ENCODE results near the gene PSG2.
"Not testable (repeated sequence)": the region's sequence is repeated elsewhere in the genome, so short reads cannot be mapped to it uniquely, and the experiment has no call there.

Gene PSG2

DNA sequence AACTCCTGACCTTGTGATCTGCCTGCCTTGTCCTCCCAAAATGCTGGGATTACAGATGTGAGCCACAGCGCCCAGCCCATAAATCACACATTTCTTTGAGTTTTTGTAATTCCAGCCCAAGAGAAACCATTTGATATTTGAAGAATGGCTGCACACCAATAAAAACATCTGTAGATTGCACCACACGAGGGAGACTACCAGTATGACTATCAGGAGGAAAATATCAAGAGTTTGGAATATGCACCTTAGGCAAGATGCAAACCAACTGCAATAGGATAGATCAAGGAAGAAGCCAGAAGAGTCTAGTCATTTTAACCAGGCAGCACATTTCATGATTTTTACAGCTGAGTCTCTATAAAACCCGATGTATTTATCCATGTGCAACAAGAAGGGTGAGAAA, 20.1 kb downstream of the PSG2 start:
- not testable (repeated sequence) for DNase-seq

DNA sequence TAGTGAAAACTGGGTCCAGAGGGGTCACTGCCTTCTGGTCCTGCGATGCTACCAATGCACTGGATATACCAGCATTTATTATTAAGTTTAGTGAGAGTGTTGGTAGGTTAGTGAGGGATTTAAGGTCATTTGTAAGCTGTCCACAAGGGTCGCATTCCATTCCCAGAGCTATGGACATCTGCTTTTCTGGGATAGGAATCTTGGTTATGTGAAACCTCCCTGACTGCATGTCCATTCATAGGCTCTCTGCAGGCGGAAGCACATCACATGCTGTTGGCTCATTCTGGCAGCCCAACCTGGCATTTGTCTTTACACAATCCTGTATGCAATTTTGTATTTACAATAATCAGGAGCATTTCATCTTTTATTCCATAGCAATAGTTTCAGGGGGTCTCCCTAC, 21.2 kb downstream of the PSG2 start:
- DNase-seq: not testable (repeated sequence)

DNA sequence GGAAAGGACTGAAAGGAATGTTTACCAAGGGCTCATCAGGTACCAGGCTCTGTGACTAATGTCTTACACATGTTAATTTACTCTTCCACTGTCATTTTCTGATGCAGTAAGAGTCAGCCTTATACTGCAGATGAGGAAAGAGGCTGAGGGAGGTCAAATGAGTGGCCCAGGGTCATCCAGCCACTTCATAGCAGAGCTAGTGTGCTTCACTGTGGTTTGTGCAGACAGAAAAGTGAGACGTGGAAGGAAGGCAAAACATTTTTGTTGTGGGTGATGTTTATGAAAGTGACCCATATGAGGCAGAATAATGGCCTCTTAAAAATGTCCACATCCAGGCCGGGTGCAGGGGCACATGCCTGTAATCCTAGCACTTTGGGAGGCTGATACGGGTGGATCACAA, 22.2 kb downstream of the PSG2 start:
- not testable (repeated sequence) for DNase-seq

DNA sequence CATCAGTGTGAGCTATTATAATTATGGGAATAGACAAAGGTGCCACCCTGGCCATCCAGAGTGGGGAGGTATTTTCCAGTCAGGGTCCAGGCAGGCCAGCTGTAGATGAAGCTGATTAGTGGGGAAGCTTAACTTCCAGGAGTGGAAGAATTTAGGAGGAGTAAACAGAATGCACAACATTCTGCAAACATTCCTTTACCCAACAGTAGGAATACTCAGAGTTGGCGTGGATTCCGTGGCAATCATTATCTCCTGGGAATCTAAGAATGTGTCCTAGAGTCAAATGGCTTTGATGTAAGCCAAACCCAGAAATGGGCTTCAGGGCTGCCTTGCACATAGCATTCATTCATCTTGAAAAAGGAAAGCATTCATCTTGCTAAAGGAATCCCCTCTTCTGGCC, 23.0 kb downstream of the PSG2 start:
- DNase-seq: not testable (repeated sequence)

DNA sequence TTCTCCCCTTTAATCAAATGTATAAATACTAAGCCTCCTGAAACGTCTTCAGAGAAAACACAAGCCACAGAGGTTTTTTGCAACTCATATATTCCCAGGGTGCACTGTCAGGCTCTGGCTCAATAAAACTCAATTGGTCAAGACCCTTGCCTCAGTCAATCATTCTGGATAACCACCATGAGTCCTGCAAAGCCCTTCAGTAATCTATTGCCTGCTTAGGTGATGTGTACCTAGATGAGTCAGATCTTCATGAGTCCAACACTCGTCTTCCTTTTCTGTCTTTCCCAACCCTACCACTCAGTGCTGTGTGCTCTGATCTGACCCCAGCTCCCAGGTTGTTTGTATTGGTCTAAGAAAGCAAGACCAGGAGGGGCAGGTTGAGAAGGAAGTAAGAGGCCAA, 24.1 kb downstream of the PSG2 start:
- not testable (repeated sequence) for DNase-seq

DNA sequence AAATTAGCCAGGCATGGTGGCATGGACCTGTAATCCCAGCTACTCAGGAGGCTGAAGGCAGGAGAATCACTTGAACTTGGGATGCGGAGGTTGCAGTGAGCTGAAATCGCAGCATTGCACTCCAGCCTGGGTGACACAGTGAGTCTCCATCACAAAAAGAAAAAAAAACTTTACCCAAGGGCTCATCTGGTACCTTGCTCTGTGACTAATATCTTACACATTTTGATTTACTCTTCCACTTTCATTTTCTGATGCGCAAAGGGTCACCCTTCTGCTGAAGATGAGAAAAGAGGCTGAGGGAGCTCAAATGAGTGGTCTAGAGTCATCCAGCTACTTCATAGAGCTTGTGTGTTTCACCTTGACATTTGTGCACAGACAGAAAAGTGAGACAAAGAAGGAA, 34.5 kb downstream of the PSG2 start:
- not testable (repeated sequence) for DNase-seq

DNA sequence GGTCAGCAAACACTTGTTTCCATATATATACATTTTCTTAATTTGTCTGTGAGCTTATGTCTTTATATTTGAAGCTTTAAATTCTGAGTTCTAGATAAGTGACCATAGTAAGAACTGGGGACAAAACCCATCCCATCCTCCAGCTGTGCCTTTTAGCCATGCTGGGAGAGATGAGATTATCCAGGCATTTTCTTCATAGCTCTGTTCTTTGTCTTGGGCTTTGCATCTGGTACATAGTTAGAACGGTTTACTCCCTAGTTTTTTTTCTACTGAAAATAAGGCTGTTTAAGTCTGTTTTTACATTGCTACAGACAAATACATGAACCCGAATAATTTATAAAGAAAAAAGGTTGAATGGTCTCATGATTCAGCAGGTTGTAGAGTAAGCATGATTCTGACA, 35.9 kb downstream of the PSG2 start:
- not testable (repeated sequence) for DNase-seq

DNA sequence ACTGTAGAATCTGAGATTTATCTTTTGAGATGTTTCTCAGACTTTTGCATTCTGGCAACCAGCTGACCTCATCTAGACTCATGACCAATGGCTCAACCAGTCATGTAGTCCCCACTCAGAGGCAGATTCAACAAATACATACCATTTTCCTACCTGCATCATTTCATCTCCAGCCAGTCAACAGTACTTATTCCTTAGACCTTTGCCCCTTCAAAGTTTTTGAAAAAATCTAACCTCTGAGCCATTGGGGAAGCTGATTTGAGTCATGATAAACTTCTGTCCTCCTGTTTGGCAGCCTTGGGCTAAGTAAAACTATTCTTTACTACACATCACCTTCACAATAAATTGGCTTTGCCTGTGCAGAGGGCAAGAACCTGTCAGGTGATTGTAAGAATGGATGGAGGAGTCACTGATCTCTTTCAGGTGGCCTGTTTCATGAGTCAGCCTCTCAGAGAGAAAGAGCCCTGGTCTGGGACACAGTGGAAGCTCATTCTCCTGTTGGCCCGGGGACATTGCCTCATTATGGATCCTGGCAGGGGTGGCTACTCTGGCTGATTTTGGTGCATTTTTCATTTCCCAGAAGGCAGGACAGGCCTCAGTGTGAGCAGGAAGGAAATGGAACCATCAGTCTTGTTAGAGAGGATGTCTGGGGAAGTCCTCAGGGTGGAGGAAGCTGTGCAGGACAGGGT, 38.9 kb downstream of the PSG2 start:
- not testable (repeated sequence) for DNase-seq

DNA sequence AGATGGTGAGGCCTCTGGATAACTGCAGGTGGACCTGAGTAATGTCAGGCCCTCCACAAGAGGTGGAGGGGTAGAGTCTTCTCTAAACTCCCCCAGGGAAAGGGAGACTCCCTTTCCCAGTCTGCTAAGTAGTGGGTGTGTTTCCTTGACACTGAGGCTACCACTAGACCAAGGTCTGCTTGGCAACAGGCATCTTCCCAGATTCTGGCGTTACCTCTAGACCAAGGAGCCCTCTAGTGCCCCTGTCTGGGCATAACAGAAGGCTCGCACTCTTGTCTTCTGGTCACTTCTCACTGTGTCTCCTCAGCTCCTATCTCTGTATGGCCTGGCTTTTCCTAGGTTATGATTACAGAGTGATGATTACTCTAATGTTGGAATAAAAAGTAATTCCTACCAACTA, 50.9 kb downstream of the PSG2 start:
- DNase-seq: not testable (repeated sequence)

DNA sequence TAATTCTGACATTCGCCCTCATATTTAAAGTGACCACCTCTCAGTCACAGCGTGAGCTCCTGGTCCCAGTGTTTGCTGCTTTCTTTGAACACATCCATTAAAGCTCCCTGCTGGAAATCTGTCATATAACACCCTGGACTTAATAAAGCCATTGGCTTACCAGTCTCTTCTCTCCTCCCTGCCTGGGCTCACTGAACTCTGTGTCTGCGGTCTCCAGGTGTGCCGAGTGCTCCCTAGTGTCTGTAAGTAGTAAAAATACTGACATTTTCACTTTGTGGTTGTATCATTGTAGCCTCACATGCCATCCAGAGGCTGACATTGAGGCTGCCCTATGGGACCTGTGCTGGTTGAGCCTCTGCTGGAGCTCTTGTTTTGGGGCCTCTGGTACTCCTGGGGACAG, 53.6 kb downstream of the PSG2 start:
- no peak for DNase-seq

DNA sequence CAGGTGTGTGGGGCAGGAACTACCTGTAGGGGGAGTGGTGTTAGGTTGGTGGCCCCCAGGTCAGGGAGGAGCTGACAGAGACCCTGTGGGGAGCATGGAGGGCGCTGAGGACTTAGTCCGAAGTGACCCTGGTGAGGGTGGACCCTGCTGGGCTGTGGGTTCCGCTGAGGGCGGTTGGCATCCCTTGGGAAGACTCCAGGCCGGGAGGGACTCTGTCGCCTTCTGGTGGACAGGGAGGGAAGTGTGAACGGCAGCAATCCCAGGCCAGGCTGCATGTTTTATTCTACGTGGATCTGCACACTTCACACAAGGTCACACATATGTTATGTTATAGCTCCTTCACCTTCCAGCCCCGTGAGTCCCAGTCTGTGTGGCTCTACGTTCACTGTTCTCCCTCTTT, 54.5 kb downstream of the PSG2 start:
- not testable (repeated sequence) for DNase-seq

DNA sequence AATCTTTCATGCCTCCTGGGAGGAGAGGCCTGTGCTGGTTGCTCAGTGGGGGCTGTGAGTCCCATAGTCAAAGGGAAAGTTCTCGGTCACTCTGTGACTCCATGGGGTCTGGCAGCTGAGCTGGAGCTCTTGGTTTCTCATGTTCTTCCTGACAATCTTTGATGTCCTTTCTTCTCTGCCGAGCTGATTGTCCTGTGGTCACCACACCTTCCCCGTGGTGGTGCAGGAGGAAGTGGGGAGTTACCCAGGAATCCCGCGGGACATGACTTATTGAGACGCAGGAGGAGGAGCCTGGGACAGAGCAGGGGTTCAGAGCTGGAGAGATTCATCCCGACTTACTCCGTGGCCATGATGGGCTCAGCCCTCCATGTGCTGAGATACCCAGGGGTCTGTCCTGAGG, 55.4 kb downstream of the PSG2 start:
- DNase-seq: not testable (repeated sequence)

DNA sequence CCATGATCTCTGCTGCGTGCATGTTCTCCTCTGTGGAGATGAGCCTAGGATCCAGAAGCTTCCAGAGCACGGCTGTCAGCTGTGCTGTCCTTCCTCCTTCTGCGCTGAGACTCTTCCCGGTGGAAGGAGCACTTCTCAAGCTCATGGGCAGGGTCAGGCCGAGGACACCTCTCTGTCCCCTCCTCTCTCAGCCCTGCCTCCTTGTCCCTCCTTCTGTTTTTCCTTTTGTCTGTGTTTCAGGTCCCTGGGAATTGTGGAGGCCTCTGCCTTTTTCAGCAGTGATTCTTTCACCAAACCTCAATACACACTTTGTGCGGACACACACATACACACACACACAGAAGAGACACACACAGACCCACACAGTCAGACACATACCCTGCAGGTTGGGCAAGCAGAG, 56.1 kb downstream of the PSG2 start, which contains the start of gene PSG11:
Gene PSG11, minus strand, starts transcription at position 101 of the 400 bp plus-strand sequence. Its CDS starts 97 bp downstream, at position 4.
- DNase-seq: not testable (repeated sequence)

DNA sequence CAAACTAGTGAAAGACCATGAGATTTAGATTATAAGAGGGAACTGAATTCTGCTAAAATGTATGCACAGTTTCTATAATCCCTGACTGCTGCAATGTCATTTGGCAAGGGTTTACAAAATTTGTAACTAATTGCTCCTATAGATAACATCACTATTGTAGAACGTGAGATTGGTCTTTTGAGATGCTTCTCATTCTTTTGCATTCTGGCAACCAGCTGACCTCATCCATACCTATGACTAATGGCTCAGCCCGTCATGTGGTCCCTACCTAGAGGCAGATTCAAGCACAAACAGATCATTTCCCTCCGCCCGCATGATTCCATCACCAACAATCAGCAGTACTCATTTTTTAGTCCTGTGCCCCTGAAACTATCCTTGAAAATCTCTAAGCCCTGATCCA, 60.4 kb downstream of the PSG2 start:
- not testable (repeated sequence) for DNase-seq

DNA sequence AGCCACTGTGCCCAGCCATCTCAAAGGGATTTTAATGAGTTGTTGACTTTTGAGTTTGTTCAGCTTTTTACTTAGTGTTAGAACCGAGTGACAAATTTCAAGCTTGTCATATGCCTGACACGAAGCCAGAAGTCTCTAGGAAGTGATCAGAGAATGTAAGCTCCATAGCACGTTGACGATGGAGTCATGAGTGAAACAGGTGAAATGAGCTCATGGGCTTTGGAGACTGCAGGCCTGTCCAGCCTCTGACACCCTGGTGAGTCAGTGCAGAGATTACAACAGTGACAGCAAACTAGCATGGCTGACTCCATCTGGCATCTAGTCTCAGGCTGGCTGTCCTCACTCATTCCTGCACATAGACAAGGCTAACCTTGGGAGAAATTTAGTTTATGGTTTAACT, 60.9 kb downstream of the PSG2 start:
- DNase-seq: not testable (repeated sequence)

DNA sequence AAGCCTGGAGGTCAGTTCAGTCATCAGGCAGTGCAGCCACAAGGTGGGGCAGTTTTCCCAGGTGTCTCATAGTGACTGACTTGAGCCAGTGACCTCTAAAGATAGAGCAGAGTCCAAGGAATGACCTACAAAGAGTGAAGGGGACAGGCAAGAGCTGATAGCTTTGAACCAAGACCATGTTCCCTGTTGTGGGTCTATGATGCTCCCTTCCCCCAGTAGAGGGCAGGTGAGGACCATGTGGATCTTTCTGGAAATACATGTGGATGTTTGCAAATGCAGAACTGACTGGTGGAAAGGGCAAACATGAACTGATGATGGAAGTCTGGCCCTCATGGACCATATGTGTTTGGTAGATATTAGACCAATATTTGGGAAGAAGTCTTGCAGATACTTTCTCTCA, 62.9 kb downstream of the PSG2 start:
- not testable (repeated sequence) for DNase-seq

Data from NCI-H2171 treated with DMSO at 0.1 percent for 48 hours (cell line).